NK-92 (cell line): ENCODE data around the gene ACVR1C.

Experiments
- DNase-seq: peaks from one replicate; lab custom pipeline; 2025; ENCODE audit not compliant: unreplicated experiment; lab: John Stamatoyannopoulos, UW

ACVR1C gene

GRCh38 chr2:157498483-157498882, 130.2 kb downstream of the ACVR1C start:
- no peak for DNase-seq

DNA sequence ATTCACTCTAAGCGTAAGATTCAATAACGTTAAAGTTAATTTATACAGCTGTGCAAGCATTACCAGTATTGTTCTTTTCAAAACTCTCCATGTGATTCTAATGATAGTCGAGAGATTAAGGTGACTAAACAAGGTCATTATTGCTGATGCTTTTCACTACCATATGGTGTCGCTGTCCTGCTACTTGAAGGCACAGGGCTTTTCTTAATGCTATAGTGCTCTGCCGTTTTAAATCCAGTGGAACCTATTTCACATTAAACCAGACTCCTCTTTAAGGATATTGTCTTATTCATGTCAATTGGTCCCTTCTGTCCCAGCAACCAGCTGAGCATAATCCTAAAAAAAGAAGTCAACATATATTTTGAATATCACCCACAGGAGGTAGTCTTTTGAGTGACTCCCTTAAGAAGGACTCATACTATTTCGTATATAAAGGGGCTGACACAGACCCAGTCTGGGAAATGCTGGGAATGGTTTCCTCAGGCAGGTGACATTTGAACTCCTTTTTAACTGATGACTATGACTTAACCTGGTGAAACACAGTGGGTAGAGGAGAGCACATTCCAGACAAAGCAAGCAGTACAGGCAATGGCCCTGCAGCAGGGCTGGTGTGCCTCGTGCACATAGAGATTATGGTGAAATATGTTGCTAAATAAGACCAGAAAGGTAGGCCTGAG, 130.9 kb downstream of the ACVR1C start:
- no peak for DNase-seq

GRCh38 chr2:157492189-157492773, 136.4 kb downstream of the ACVR1C start:
- DNase-seq = no peak

DNA sequence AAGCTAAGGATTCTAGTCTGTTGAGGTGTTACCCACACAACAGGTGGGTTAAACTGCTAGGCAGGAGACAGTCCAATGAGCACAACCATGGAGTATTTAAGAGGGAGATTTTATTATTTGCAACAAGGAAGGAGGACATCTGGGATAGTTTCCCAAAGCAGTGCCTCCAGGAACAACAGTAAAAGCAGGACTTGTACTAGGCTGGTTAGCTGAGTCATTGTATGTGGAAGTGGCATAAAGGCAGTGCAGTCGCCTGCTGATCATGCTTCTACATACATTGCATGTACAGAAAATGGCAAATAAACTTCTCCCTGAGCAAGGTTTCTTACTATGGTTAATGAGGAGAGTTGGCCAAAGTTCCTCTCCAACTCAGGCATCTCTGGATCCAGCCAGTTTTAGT, 138.7 kb downstream of the ACVR1C start:
- no peak for DNase-seq

- DNase-seq = no peak
Observed at GRCh38 chr2:157488877-157489276, 139.8 kb downstream of the ACVR1C start.

GRCh38 chr2:157487747-157488146, 140.9 kb downstream of the ACVR1C start:
- DNase-seq = no peak

- DNase-seq = no peak
Observed at GRCh38 chr2:157487271-157487610, 141.4 kb downstream of the ACVR1C start.

- DNase-seq = no peak
Observed at GRCh38 chr2:157486596-157487270, 141.9 kb downstream of the ACVR1C start.

GRCh38 chr2:157480182-157480961, 148.3 kb downstream of the ACVR1C start:
- no peak for DNase-seq

- DNase-seq = no peak
Observed at GRCh38 chr2:157479081-157480027, 149.3 kb downstream of the ACVR1C start.

DNA sequence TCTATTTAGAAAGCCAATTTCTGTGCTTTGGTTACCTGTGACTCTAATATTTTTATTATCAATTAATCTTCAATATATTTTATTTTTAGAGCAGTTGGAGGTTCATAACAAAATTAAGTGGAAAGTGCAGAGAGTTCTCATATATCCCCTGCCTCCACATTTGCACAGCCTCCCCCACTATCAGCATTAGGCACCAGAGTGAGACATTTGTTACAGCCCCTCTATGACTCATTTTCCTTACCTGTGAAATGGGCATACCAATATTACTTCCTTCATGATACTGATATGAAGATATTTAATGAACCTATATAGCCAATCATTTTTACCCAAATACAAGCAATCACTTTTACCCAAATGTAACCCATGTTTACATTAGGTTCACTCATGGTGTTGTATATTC, 150.7 kb downstream of the ACVR1C start:
- no peak for DNase-seq

GRCh38 chr2:157476953-157477709, 151.5 kb downstream of the ACVR1C start:
- DNase-seq = no peak
